Thyroid gland (tissue), 4 donors: ENCODE results near the gene CLDN1.

Source experiments
- POLR2A ChIP-seq, 2 donors: fragments of 450-650 bp; IDR thresholded peaks; one replicate each; pipeline ENCODE4 v1.6.1; 2017; ENCODE audit warnings: antibody characterized with exemption in 2 of 2, mild to moderate bottlenecking in 2 of 2, moderate library complexity in 1 of 2
- TF ChIP-seq, protein P1 (sequence below), 6 experiments: fragments of 200-600 bp in 3 of 6; fragments of 450-650 bp in 3 of 6; sonication (generic) in 3 of 6; IDR thresholded peaks; one replicate each; pipeline ENCODE4 v1.5.1; 2016 to 2019; ENCODE audit warnings: antibody characterized with exemption in 6 of 6, mild to moderate bottlenecking in 2 of 6, inconsistent platforms in 1 of 6, moderate library complexity in 1 of 6

DNA sequence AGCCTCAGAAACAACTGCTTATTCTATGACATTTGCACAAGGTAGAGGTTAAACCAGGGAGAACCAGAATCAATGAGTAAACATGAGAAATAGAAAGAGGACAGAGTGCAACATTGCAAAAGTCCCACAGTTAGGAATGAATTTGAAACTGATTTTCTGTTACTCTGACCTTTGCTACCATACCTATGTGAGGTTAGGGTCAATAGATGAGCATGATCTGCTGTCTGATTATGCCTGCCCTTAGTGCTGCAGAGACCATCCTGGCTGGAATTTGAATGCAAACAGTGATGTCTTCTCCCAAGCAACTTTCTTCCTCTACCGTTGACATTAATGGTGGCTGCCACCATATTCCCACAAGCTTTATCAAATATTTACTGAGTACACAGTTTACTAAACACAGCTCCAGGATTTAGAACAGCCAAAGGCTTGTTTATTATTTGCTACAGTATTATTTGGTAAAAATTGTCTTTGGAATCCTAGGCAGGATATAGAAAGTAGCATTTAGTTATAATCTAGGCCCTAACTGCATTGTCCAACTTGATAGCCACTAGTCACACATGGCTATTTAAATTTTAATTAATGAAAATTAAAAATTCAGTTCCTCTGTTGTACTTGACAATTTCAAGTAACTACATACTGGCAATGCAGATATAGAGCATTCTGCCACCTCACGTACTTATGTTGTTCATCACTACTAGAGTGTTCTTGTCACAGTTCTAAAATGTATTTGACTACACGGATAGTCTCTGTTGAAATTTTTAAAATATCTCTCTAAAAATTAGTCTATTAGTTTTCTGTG, 8.9 kb upstream of the CLDN1 start:
- TF ChIP-seq, protein P1, sequence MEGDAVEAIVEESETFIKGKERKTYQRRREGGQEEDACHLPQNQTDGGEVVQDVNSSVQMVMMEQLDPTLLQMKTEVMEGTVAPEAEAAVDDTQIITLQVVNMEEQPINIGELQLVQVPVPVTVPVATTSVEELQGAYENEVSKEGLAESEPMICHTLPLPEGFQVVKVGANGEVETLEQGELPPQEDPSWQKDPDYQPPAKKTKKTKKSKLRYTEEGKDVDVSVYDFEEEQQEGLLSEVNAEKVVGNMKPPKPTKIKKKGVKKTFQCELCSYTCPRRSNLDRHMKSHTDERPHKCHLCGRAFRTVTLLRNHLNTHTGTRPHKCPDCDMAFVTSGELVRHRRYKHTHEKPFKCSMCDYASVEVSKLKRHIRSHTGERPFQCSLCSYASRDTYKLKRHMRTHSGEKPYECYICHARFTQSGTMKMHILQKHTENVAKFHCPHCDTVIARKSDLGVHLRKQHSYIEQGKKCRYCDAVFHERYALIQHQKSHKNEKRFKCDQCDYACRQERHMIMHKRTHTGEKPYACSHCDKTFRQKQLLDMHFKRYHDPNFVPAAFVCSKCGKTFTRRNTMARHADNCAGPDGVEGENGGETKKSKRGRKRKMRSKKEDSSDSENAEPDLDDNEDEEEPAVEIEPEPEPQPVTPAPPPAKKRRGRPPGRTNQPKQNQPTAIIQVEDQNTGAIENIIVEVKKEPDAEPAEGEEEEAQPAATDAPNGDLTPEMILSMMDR (IDR thresholded peaks at IDR 0.05): no peak
- TF ChIP-seq POLR2A (IDR thresholded peaks at IDR 0.05): no peak
